Muscle of leg (tissue), 11 donors: Measurements from ENCODE around the gene SCTR. TPM values are rescaled to one million over a fixed set of nuclear protein-coding genes. Genes with fewer than 3 reads are reported as not detected.
A peak's percentile ranks its signal among the peaks of the same experiment; 100 is the strongest.

Experiments
- DNase-seq: peaks from one replicate; pipeline ENCODE4 v3.0.0; 2013
- H3K27ac ChIP-seq: one replicate; pipeline ENCODE4 v1.5.1; 2013; ENCODE audit warnings: mild to moderate bottlenecking, low read length, control low read depth
- H3K27me3 ChIP-seq: one replicate; pipeline ENCODE4 v1.6.1; 2013; ENCODE audit warnings: low read length; ENCODE audit not compliant: control insufficient read depth, insufficient read depth
- H3K36me3 ChIP-seq: one replicate; pipeline ENCODE4 v1.6.1; 2013; ENCODE audit warnings: low read length; ENCODE audit not compliant: control insufficient read depth, insufficient read depth
- H3K4me1 ChIP-seq: one replicate; pipeline ENCODE4 v1.6.1; 2013; ENCODE audit warnings: low read length; ENCODE audit not compliant: control insufficient read depth, insufficient read depth
- H3K4me3 ChIP-seq: one replicate; pipeline ENCODE4 v1.5.1; 2013; ENCODE audit warnings: low read length, control low read depth
- H3K9me3 ChIP-seq: replicated peaks from 2 replicates; pipeline ENCODE4 v1.6.1; 2013; ENCODE audit warnings: low read depth, low read length; ENCODE audit not compliant: control insufficient read depth
- whole genome bisulfite sequencing: methylation state at CpG from one replicate; pipeline ENCODE4 v1.1.5; 2013; ENCODE audit warnings: missing lambda C conversion rate; ENCODE audit not compliant: insufficient coverage; 5-methylcytosine and 5-hydroxymethylcytosine counted together
- polyA plus RNA-seq, 8 donors: library from polyadenylated mRNA; unstranded; fragments of 120-200 nt; gene quantifications; one replicate each; pipeline versions ENCODE4 v1.2.1 to v1.2.3, GENCODE V29; 2013; ENCODE audit warnings: inconsistent platforms in 1 of 8, low replicate concordance in 1 of 8; ENCODE audit not compliant: insufficient read length in 8 of 8, insufficient read depth in 1 of 8
- total RNA-seq: library from RNA; stranded (reverse); fragments of 120-200 nt; gene quantifications from one replicate; pipeline ENCODE4 v1.2.4, GENCODE V29; 2013

The SCTR gene
- total and polyA plus RNA-seq, 9 donors, result 0.32 to 5.0 (median 1.1) TPM; not detected in 2

GRCh38 chr2:119431155-119431975, 92.9 kb downstream of the SCTR start, which contains the start of gene TMEM37:
Gene TMEM37, plus strand, starts transcription at chr2:119431854. Its CDS starts 50 bp downstream, at chr2:119431904.
- Histone ChIP-seq H3K27me3 (peaks cover 25% of the 10 kb centered on the region), H3K4me1 (peaks cover 46% of the 10 kb centered on the region), H3K9me3 (no peaks in the 10 kb centered on the region), H3K27ac (peak within 1 kb of the TSS; percentile 55), H3K4me3 (peak within 1 kb of the TSS; percentile 50), H3K36me3 (no peaks in the 10 kb centered on the region)
- peak; percentile 84 for DNase-seq
- WGBS, result 2% methylated on average over 71 of the region's 72 CpGs

GRCh38 chr2:119430023-119430498, 94.2 kb downstream of the SCTR start:
- Histone ChIP-seq H3K27ac (peak overlapping the region; percentile 42), H3K4me3 (no peak overlapping the region), H3K36me3 (no peaks in the 10 kb centered on the region), H3K27me3 (peaks cover 25% of the 10 kb centered on the region), H3K9me3 (no peaks in the 10 kb centered on the region), H3K4me1 (peaks cover 34% of the 10 kb centered on the region)
- DNase-seq, result no peak
- 89% methylated on average over 3 of the region's 5 CpGs for WGBS

- H3K36me3 ChIP-seq, result no peaks in the 10 kb centered on the region
- no peaks in the 10 kb centered on the region for H3K9me3 ChIP-seq
- H3K4me1 ChIP-seq, result peaks cover 32% of the 10 kb centered on the region
- H3K27ac ChIP-seq, result peak overlapping the region; percentile 42
- H3K27me3 ChIP-seq, result peaks cover 25% of the 10 kb centered on the region
- WGBS, result 56% methylated on average over 4 of the region's 10 CpGs
- no peak overlapping the region for H3K4me3 ChIP-seq
- DNase-seq, result peak; percentile 77
Observed at GRCh38 chr2:119429225-119429981, 94.9 kb downstream of the SCTR start.

DNA sequence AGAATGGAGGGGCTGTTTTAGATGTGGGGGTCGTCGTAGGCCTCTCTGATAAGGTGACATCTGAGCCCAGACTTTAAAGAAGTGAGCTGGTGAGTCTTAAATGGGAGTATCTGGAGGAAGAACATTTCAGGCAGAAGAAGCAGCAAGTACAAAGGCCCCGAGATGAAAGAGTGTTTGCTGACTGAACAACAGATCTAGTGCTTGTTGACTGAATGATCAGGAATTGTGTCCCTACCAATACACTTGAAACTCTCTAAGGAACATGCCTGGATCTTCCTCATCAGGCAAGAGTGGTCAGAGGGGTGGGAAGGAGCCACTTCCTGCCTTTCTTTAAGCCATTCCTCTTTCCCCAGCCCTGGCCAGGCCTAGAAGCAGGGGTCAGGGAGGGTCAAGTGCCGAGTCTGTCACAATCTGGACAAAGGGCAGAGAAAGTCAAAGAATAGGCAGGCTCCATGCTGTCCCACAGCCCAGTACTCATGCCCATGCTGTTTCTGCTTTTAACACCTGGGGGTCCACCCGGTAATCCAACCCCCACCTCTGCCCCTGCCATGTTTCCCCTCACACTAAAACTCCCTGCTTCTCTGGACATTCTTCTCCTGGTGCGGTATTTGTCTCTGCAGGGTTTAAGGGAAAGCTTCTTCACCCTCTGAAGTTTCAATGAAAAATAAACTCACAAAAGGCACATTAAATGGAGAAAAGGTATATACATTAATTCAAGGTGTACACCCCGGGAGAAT, 95.6 kb downstream of the SCTR start:
- Histone ChIP-seq H3K4me1 (peaks cover 27% of the 10 kb centered on the region), H3K27ac (no peak overlapping the region), H3K4me3 (no peak overlapping the region), H3K9me3 (no peaks in the 10 kb centered on the region), H3K27me3 (peaks cover 25% of the 10 kb centered on the region), H3K36me3 (no peaks in the 10 kb centered on the region)
- 82% methylated on average over 3 of the region's 7 CpGs for WGBS
- DNase-seq, result no peak

DNA sequence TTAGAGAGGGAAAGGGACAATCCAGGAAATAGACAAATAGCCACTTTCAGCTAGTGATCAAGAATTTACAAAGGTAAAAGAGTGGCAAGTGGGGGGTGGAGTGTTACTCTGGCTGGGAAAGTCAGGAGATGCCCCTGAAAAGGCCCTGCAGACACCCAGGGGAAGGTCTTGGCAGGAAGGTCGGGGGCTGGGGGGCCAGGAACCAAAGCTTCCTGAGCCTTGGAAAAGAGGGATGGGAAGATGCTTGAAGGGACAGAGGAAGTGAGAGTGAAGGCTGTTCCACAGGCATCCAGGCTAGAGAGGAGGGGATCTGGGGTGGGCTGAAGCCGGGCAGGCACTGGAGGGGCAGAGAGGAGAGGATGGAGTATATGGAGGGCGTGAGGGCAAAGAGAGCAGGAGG, 96.5 kb downstream of the SCTR start:
- H3K36me3 ChIP-seq, result no peaks in the 10 kb centered on the region
- no peak for DNase-seq
- peaks cover 23% of the 10 kb centered on the region for H3K27me3 ChIP-seq
- 20% methylated on average over 1 of the region's 3 CpGs for WGBS
- H3K4me1 ChIP-seq, result peaks cover 28% of the 10 kb centered on the region
- no peaks in the 10 kb centered on the region for H3K9me3 ChIP-seq
- H3K27ac ChIP-seq, result no peak overlapping the region
- no peak overlapping the region for H3K4me3 ChIP-seq

- Histone ChIP-seq H3K4me3 (no peak overlapping the region), H3K36me3 (no peaks in the 10 kb centered on the region), H3K4me1 (peaks cover 20% of the 10 kb centered on the region), H3K9me3 (no peaks in the 10 kb centered on the region), H3K27me3 (peaks cover 15% of the 10 kb centered on the region), H3K27ac (no peak overlapping the region)
- peak; percentile 25 for DNase-seq
- 33% methylated on average over 8 of the region's 12 CpGs for WGBS
Observed at GRCh38 chr2:119426801-119427395, 97.4 kb downstream of the SCTR start.

GRCh38 chr2:119426396-119426675, 97.9 kb downstream of the SCTR start:
- 92% methylated on average over 3 of the region's 5 CpGs for WGBS
- H3K4me1 ChIP-seq, result peaks cover 17% of the 10 kb centered on the region
- no peak for DNase-seq
- H3K4me3 ChIP-seq, result no peak overlapping the region
- no peak overlapping the region for H3K27ac ChIP-seq
- H3K27me3 ChIP-seq, result peaks cover 17% of the 10 kb centered on the region
- no peaks in the 10 kb centered on the region for H3K36me3 ChIP-seq
- H3K9me3 ChIP-seq, result no peaks in the 10 kb centered on the region

GRCh38 chr2:119425620-119426395, 98.5 kb downstream of the SCTR start:
- Histone ChIP-seq H3K27ac (no peak overlapping the region), H3K4me3 (no peak overlapping the region), H3K4me1 (peaks cover 12% of the 10 kb centered on the region), H3K9me3 (no peaks in the 10 kb centered on the region), H3K36me3 (no peaks in the 10 kb centered on the region), H3K27me3 (peaks cover 15% of the 10 kb centered on the region)
- WGBS, result 50% methylated on average over 1 of the region's 7 CpGs
- DNase-seq, result no peak

DNA sequence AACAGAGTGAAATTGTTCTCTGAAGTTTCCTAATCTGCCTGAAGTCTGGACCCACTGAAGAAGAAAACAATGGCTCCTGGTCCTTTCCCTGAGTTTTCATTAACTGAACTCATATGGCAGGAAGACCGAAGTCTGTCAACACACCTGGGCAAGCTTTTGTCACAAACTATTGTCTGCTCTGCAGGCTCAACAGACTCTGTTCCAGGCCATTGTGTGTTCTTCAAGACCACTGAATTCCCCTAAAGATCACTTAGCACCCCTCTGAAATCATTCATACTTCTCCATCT, 99.2 kb downstream of the SCTR start:
- Histone ChIP-seq H3K4me3 (no peak overlapping the region), H3K9me3 (no peaks in the 10 kb centered on the region), H3K27me3 (peaks cover 14% of the 10 kb centered on the region), H3K36me3 (no peaks in the 10 kb centered on the region), H3K27ac (no peak overlapping the region), H3K4me1 (peaks cover 6% of the 10 kb centered on the region)
- no peak for DNase-seq
- WGBS, result 78% methylated on average over 1 of the region's 1 CpG
